HepG2 (cell line): ENCODE measurements around the gene TMEM256. TPM values are rescaled to one million over a fixed set of nuclear protein-coding genes. Genes with fewer than 3 reads are reported as not detected.
A peak's percentile ranks its signal among the peaks of the same experiment; 100 is the strongest.

Experiments
- ATRX ChIP-seq: sonication (generic); formaldehyde crosslinking; IDR thresholded peaks from 2 replicates; pipeline ENCODE4 v1.4.0; 2020; ENCODE audit warnings: missing genetic modification reagents, borderline replicate concordance
- BRD4 ChIP-seq: sonication (generic); formaldehyde crosslinking; IDR thresholded peaks from 2 replicates; pipeline ENCODE4 v1.4.0; 2020; ENCODE audit warnings: missing genetic modification reagents
- CHD4 ChIP-seq: fragments of 200-600 bp; sonication (generic); IDR thresholded peaks from 2 replicates; pipeline ENCODE4 v1.7.0; 2017; ENCODE audit warnings: mild to moderate bottlenecking, low read length, borderline replicate concordance
- CREBL2 ChIP-seq: sonication (generic); formaldehyde crosslinking; IDR thresholded peaks from 2 replicates; pipeline ENCODE4 v1.8.1; 2023; ENCODE audit warnings: missing genetic modification reagents, mild to moderate bottlenecking, borderline replicate concordance
- DMAP1 ChIP-seq: IDR thresholded peaks from 2 replicates; pipeline ENCODE4 v1.6.1; 2016
- GTF3A ChIP-seq: sonication (generic); formaldehyde crosslinking; conservative IDR thresholded peaks from 2 replicates; pipeline ENCODE4 v1.4.0; 2020; ENCODE audit warnings: mild to moderate bottlenecking, missing genetic modification reagents
- HCFC1 ChIP-seq: fragments of 150-350 bp; IDR thresholded peaks from 2 replicates; pipeline ENCODE4 v1.6.1; 2014; ENCODE audit warnings: low read depth, low read length
- IRX3 ChIP-seq: sonication (generic); formaldehyde crosslinking; IDR thresholded peaks from 2 replicates; pipeline ENCODE4 v1.8.1; 2023; ENCODE audit warnings: mild to moderate bottlenecking, low read depth, missing genetic modification reagents, borderline replicate concordance
- MAZ ChIP-seq, 2 experiments: sonication (generic) in 1 of 2; formaldehyde crosslinking in 1 of 2; IDR thresholded peaks; 2 replicates each; pipeline versions ENCODE4 v1.5.0 to v1.6.1; 2012 to 2020; ENCODE audit warnings: low read depth in 2 of 2, mild to moderate bottlenecking in 2 of 2, borderline replicate concordance in 1 of 2, improper control_type of control experiment in 1 of 2, low read length in 1 of 2, missing genetic modification reagents in 1 of 2, moderate library complexity in 1 of 2
- NFATC3 ChIP-seq: sonication (generic); formaldehyde crosslinking; IDR thresholded peaks from 2 replicates; pipeline ENCODE4 v1.5.1; 2020; ENCODE audit warnings: mild to moderate bottlenecking, missing genetic modification reagents
- NKX3-1 ChIP-seq: sonication (generic); formaldehyde crosslinking; IDR thresholded peaks from 2 replicates; pipeline ENCODE4 v1.5.0; 2020; ENCODE audit warnings: missing genetic modification reagents
- PITX1 ChIP-seq: sonication (generic); formaldehyde crosslinking; IDR thresholded peaks from 2 replicates; pipeline ENCODE4 v1.5.1; 2020; ENCODE audit warnings: mild to moderate bottlenecking, missing genetic modification reagents
- POLR2AphosphoS5 ChIP-seq: IDR thresholded peaks from 2 replicates; pipeline ENCODE4 v1.6.1; 2012; ENCODE audit warnings: low read depth, low read length
- SNAPC2 ChIP-seq: sonication (generic); formaldehyde crosslinking; IDR thresholded peaks from 2 replicates; pipeline ENCODE4 v1.8.1; 2022; ENCODE audit warnings: mild to moderate bottlenecking, missing genetic modification reagents
- SSRP1 ChIP-seq: IDR thresholded peaks from 2 replicates; pipeline ENCODE4 v1.6.1; 2016; ENCODE audit warnings: control low read depth
- TCF12 ChIP-seq, 2 experiments: fragments of 450-650 bp in 1 of 2; sonication (generic) in 1 of 2; formaldehyde crosslinking in 1 of 2; IDR thresholded peaks; 2 replicates each; pipeline versions ENCODE4 v1.6.1 to v1.8.0; 2017 to 2022; ENCODE audit warnings: antibody characterized with exemption in 1 of 2, mild to moderate bottlenecking in 1 of 2, missing genetic modification reagents in 1 of 2, moderate library complexity in 1 of 2
- ZBED4 ChIP-seq: sonication (generic); formaldehyde crosslinking; IDR thresholded peaks from 2 replicates; pipeline ENCODE4 v1.4.0; 2020; ENCODE audit warnings: missing genetic modification reagents, borderline replicate concordance
- ZNF224 ChIP-seq: sonication (generic); formaldehyde crosslinking; IDR thresholded peaks from 2 replicates; pipeline ENCODE4 v1.5.0; 2020; ENCODE audit warnings: mild to moderate bottlenecking, missing genetic modification reagents
- ZNF274 ChIP-seq: sonication (generic); formaldehyde crosslinking; IDR thresholded peaks from 2 replicates; pipeline ENCODE4 v1.5.1; 2020; ENCODE audit warnings: mild to moderate bottlenecking, missing genetic modification reagents
- ZNF441 ChIP-seq: sonication (generic); formaldehyde crosslinking; IDR thresholded peaks from 2 replicates; pipeline ENCODE4 v1.7.0; 2021; ENCODE audit warnings: missing genetic modification reagents, borderline replicate concordance
- ZNF577 ChIP-seq: sonication (generic); formaldehyde crosslinking; IDR thresholded peaks from 2 replicates; pipeline ENCODE4 v1.4.0; 2020; ENCODE audit warnings: mild to moderate bottlenecking, low read depth, missing genetic modification reagents, borderline replicate concordance
- ZNF678 ChIP-seq: sonication (generic); formaldehyde crosslinking; IDR thresholded peaks from 2 replicates; pipeline ENCODE4 v1.4.0; 2020; ENCODE audit warnings: mild to moderate bottlenecking, missing genetic modification reagents
- ZNF747 ChIP-seq: sonication (generic); formaldehyde crosslinking; IDR thresholded peaks from 2 replicates; pipeline ENCODE4 v1.8.1; 2023; ENCODE audit warnings: missing genetic modification reagents, mild to moderate bottlenecking, borderline replicate concordance
- ZNF761 ChIP-seq: sonication (generic); formaldehyde crosslinking; conservative IDR thresholded peaks from 2 replicates; pipeline ENCODE4 v1.4.0; 2020; ENCODE audit warnings: mild to moderate bottlenecking, missing genetic modification reagents
- polyA plus RNA-seq, 8 experiments: library from polyadenylated mRNA; depleted of rRNA in 3 of 8; stranded (reverse) in 7 of 8; unstranded in 1 of 8; fragments of >200 nt; fragmentation: Illumina TruSeq in 4 of 8; extraction: Trizol in 4 of 8; gene quantifications; 2 replicates each; pipeline versions ENCODE4 v1.2.1 to v1.2.3, GENCODE V29; 2011 to 2016; ENCODE audit warnings: low read depth in 4 of 8, missing spikeins in 1 of 8, mixed read lengths in 1 of 8; ENCODE audit not compliant: insufficient read depth in 1 of 8
- total RNA-seq, 5 experiments: library from RNA; depleted of rRNA; stranded (reverse); fragments of >200 nt; fragmentation: Illumina TruSeq; extraction: Trizol; gene quantifications; 2 replicates each; pipeline ENCODE4 v1.2.3, GENCODE V29; 2016; ENCODE audit warnings: low read depth in 1 of 5
- TF ChIP-seq, protein P1 (sequence below): sonication (generic); formaldehyde crosslinking; IDR thresholded peaks from 2 replicates; pipeline ENCODE4 v1.5.0; 2020; ENCODE audit warnings: missing genetic modification reagents
- TF ChIP-seq, protein P2 (sequence below), 2 experiments: fragments of 450-650 bp in 1 of 2; sonication (generic) in 1 of 2; formaldehyde crosslinking; IDR thresholded peaks; 2 replicates each; pipeline versions ENCODE4 v1.5.0 to v1.8.0; 2020 to 2022; ENCODE audit warnings: mild to moderate bottlenecking in 1 of 2, missing genetic modification reagents in 1 of 2

TMEM256 gene
- total and polyA plus RNA-seq, 2 of the 13 experiments (the other 11 are each of a cell fraction or from before 2014, with no cell fraction given), result 231 to 252 TPM

- TF ChIP-seq NKX3-1 (no peak), CREBL2 (no peak), BRD4 (CRISPR knock-in tag) (no peak), MAZ (IDR thresholded peaks at IDR 0.05; ENCODE audit: borderline replicate concordance, low read depth, low read length) (no peak), MAZ (CRISPR knock-in tag; IDR thresholded peaks at IDR 0.05; ENCODE audit: low read depth) (0 out of 2 replicates have a peak, but pooled peaks have one; percentile 40), ZNF747 (CRISPR knock-in tag) (no peak), IRX3 (CRISPR knock-in tag) (no peak), HCFC1 (no peak), ZNF678 (no peak), ZNF441 (CRISPR knock-in tag) (0 out of 2 replicates have a peak, but pooled peaks have one; percentile 51), CHD4 (no peak), SNAPC2 (CRISPR knock-in tag) (no peak), SSRP1 (CRISPR knock-in tag) (no peak), ZNF577 (no peak), PITX1 (CRISPR knock-in tag) (no peak), NFATC3 (CRISPR knock-in tag) (no peak), TCF12 (IDR thresholded peaks at IDR 0.05) (no peak), TCF12 (CRISPR knock-in tag; IDR thresholded peaks at IDR 0.05) (0 out of 2 replicates have a peak, but pooled peaks have one; percentile 64), GTF3A (CRISPR knock-in tag) (no peak), ZNF761 (peak; percentile 93; the same call in 1 of the 2 replicates), ZBED4 (CRISPR knock-in tag) (no peak), POLR2AphosphoS5 (no peak), ZNF224 (CRISPR knock-in tag) (no peak), DMAP1 (CRISPR knock-in tag) (no peak), ATRX (CRISPR knock-in tag) (no peak), ZNF274 (0 out of 2 replicates have a peak, but pooled peaks have one; percentile 28)
- TF ChIP-seq, protein P1, sequence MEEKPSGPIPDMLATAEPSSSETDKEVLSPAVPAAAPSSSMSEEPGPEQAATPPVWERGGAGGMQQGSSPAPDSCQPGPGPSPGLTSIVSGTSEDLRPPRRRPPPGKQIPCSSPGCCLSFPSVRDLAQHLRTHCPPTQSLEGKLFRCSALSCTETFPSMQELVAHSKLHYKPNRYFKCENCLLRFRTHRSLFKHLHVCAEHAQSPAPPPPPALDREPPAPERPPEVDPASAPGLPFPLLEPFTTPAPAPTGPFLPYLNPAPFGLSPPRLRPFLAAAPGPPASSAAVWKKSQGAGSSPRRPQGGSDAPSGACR (CRISPR knock-in tag), result 0 out of 2 replicates have a peak, but pooled peaks have one; percentile 70
- TF ChIP-seq, protein P2, sequence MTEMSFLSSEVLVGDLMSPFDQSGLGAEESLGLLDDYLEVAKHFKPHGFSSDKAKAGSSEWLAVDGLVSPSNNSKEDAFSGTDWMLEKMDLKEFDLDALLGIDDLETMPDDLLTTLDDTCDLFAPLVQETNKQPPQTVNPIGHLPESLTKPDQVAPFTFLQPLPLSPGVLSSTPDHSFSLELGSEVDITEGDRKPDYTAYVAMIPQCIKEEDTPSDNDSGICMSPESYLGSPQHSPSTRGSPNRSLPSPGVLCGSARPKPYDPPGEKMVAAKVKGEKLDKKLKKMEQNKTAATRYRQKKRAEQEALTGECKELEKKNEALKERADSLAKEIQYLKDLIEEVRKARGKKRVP (CRISPR knock-in tag; IDR thresholded peaks at IDR 0.05), result no peak
Observed at GRCh38 chr17:7403727-7403976, 245 bp downstream of the TMEM256 start (continued).
